Type B pancreatic cell (in vitro differentiated cells): Measurements from ENCODE around the gene YIPF1. TPM values are rescaled to one million over a fixed set of nuclear protein-coding genes. Genes with fewer than 3 reads are reported as not detected.

Experiments used
- DNase-seq: peaks from one replicate; pipeline ENCODE4 v3.0.0; 2021; ENCODE audit warnings: mixed read lengths; ENCODE audit not compliant: unreplicated experiment; ENCODE audit errors: extremely low spot score
- H3K27ac Mint-ChIP-seq: 2 replicates; pipeline ENCODE4 v1.8.0; 2021; ENCODE audit warnings: mild to moderate bottlenecking, mixed read lengths
- H3K27me3 Mint-ChIP-seq: 2 replicates; pipeline ENCODE4 v1.8.0; 2021; ENCODE audit warnings: mixed read lengths
- H3K36me3 Mint-ChIP-seq: 2 replicates; pipeline ENCODE4 v1.8.0; 2021; ENCODE audit warnings: mixed read lengths
- H3K4me1 Mint-ChIP-seq: one replicate; pipeline ENCODE4 v1.8.0; 2021; ENCODE audit warnings: mixed read lengths; ENCODE audit not compliant: unreplicated experiment
- H3K4me3 Mint-ChIP-seq: 2 replicates; pipeline ENCODE4 v1.8.0; 2021; ENCODE audit warnings: mild to moderate bottlenecking, mixed read lengths
- H3K9me3 Mint-ChIP-seq: 2 replicates; pipeline ENCODE4 v1.8.0; 2021; ENCODE audit warnings: mixed read lengths
- CTCF ChIP-seq: fragments of 200-600 bp; sonication (generic); conservative IDR thresholded peaks from 2 replicates; pipeline ENCODE4 v1.5.0; 2021; ENCODE audit warnings: antibody characterized with exemption, mild to moderate bottlenecking
- total RNA-seq: library from RNA; stranded (reverse); gene quantifications from 2 replicates; pipeline ENCODE4 v1.2.1, GENCODE V29; 2021; ENCODE audit warnings: low replicate concordance

The YIPF1 gene
- total RNA-seq, 1 donor from 2014 or later = 30.2 TPM

- H3K4me1 Mint-ChIP-seq = peaks cover 12% of the 10 kb centered on the region
- H3K27me3 Mint-ChIP-seq = no peaks in the 10 kb centered on the region
- TF ChIP-seq CTCF = no peak
- H3K4me3 Mint-ChIP-seq = no peak overlapping the region
- H3K9me3 Mint-ChIP-seq = no peaks in the 10 kb centered on the region
- DNase-seq = no peak
- no peaks in the 10 kb centered on the region for H3K36me3 Mint-ChIP-seq
- H3K27ac Mint-ChIP-seq = no peak overlapping the region
Measured at GRCh38 chr1:53902235-53903138, 12.9 kb upstream of the YIPF1 start.

- no peak overlapping the region for H3K27ac Mint-ChIP-seq
- no peaks in the 10 kb centered on the region for H3K9me3 Mint-ChIP-seq
- H3K27me3 Mint-ChIP-seq = no peaks in the 10 kb centered on the region
- no peak for DNase-seq
- no peak overlapping the region for H3K4me3 Mint-ChIP-seq
- H3K4me1 Mint-ChIP-seq = peaks cover 23% of the 10 kb centered on the region
- H3K36me3 Mint-ChIP-seq = no peaks in the 10 kb centered on the region
- TF ChIP-seq CTCF = no peak
Measured at GRCh38 chr1:53899708-53900107, 10.1 kb upstream of the YIPF1 start.

- H3K27ac Mint-ChIP-seq = no peak overlapping the region
- no peak for TF ChIP-seq CTCF
- H3K9me3 Mint-ChIP-seq = no peaks in the 10 kb centered on the region
- no peak for DNase-seq
- H3K4me1 Mint-ChIP-seq = peaks cover 23% of the 10 kb centered on the region
- H3K36me3 Mint-ChIP-seq = no peaks in the 10 kb centered on the region
- H3K27me3 Mint-ChIP-seq = no peaks in the 10 kb centered on the region
- no peak overlapping the region for H3K4me3 Mint-ChIP-seq
Measured at GRCh38 chr1:53899206-53899628, 9.6 kb upstream of the YIPF1 start.

GRCh38 chr1:53896635-53897229 lies 7.1 kb upstream of the YIPF1 start:
- no peak for DNase-seq
- no peak for TF ChIP-seq CTCF
- H3K36me3 Mint-ChIP-seq = no peaks in the 10 kb centered on the region
- no peak overlapping the region for H3K4me3 Mint-ChIP-seq
- H3K27me3 Mint-ChIP-seq = no peaks in the 10 kb centered on the region
- no peaks in the 10 kb centered on the region for H3K9me3 Mint-ChIP-seq
- H3K4me1 Mint-ChIP-seq = peaks cover 23% of the 10 kb centered on the region
- no peak overlapping the region for H3K27ac Mint-ChIP-seq

- TF ChIP-seq CTCF = no peak
- H3K36me3 Mint-ChIP-seq = no peaks in the 10 kb centered on the region
- peaks cover 25% of the 10 kb centered on the region for H3K4me1 Mint-ChIP-seq
- no peaks in the 10 kb centered on the region for H3K27me3 Mint-ChIP-seq
- H3K4me3 Mint-ChIP-seq = no peak overlapping the region
- no peak for DNase-seq
- H3K9me3 Mint-ChIP-seq = no peaks in the 10 kb centered on the region
- H3K27ac Mint-ChIP-seq = peak overlapping the region; percentile 67
Measured at GRCh38 chr1:53895421-53895820, 5.8 kb upstream of the YIPF1 start.
